WTC11 (cell line): Measurements from ENCODE around the gene PPIB. TPM values are rescaled to one million over a fixed set of nuclear protein-coding genes. Genes with fewer than 3 reads are reported as not detected.

Experiments
- ATAC-seq: fragments of 200-7000 bp; cut with Tn5 transposase; 2 replicates; pipeline ENCODE4 v1.10.0; 2021; ENCODE audit warnings: mild to moderate bottlenecking, moderate library complexity
- CTCF ChIA-PET: fragments of 300-600 bp; sonication (Branson Sonifier 250); formaldehyde crosslinking; loops from one replicate; lab custom pipeline; 2021; ENCODE audit warnings: antibody characterized with exemption; lab: Charles Lee
- POLR2A ChIA-PET: fragments of 350-600 bp; sonication (Branson Sonifier 250); formaldehyde crosslinking; loops from one replicate; lab custom pipeline; 2021; ENCODE audit warnings: antibody characterized with exemption; lab: Charles Lee
- DNase-seq: peaks from one replicate; pipeline ENCODE4 v3.0.0; 2021; ENCODE audit warnings: low spot score
- H3K27ac Mint-ChIP-seq: 2 replicates; pipeline ENCODE4 v1.8.0; 2021; ENCODE audit warnings: mixed read lengths
- H3K27me3 Mint-ChIP-seq: 2 replicates; pipeline ENCODE4 v1.8.0; 2021; ENCODE audit warnings: low read depth, mild to moderate bottlenecking, moderate library complexity, mixed read lengths
- H3K36me3 Mint-ChIP-seq: 2 replicates; pipeline ENCODE4 v1.8.0; 2021; ENCODE audit warnings: mixed read lengths
- H3K4me1 Mint-ChIP-seq: 2 replicates; pipeline ENCODE4 v1.8.0; 2022; ENCODE audit warnings: mixed read lengths
- H3K4me3 Mint-ChIP-seq: 2 replicates; pipeline ENCODE4 v1.8.0; 2021; ENCODE audit warnings: mild to moderate bottlenecking, moderate library complexity, mixed read lengths
- H3K9me3 Mint-ChIP-seq: 2 replicates; pipeline ENCODE4 v1.8.0; 2021; ENCODE audit warnings: mixed read lengths
- GABPB1 ChIP-seq: sonication (generic); formaldehyde crosslinking; IDR thresholded peaks from 2 replicates; pipeline ENCODE4 v1.8.1; 2023; ENCODE audit warnings: mild to moderate bottlenecking, missing genetic modification reagents
- GRHL2 ChIP-seq: fragments of 250-450 bp; sonication (Bioruptor Pico); IDR thresholded peaks from 2 replicates; pipeline ENCODE4 v1.8.0; 2022; ENCODE audit warnings: mild to moderate bottlenecking, moderate library complexity; ENCODE audit not compliant: insufficient replicate concordance, severe bottlenecking
- IRF2 ChIP-seq: sonication (generic); formaldehyde crosslinking; IDR thresholded peaks from 2 replicates; pipeline ENCODE4 v1.8.0; 2022; ENCODE audit warnings: low read depth, missing genetic modification reagents, borderline replicate concordance
- MXD4 ChIP-seq: fragments of 250-450 bp; sonication (Bioruptor Pico); IDR thresholded peaks from 2 replicates; pipeline ENCODE4 v1.8.0; 2021; ENCODE audit warnings: mild to moderate bottlenecking, moderate library complexity, borderline replicate concordance
- NFATC4 ChIP-seq: fragments of 250-450 bp; sonication (Bioruptor Pico); IDR thresholded peaks from 2 replicates; pipeline ENCODE4 v1.9.0; 2021; ENCODE audit warnings: mild to moderate bottlenecking
- NFYB ChIP-seq: sonication (generic); formaldehyde crosslinking; conservative IDR thresholded peaks from 2 replicates; pipeline ENCODE4 v1.8.0; 2022; ENCODE audit warnings: low read depth, missing genetic modification reagents
- NR2C2 ChIP-seq: sonication (generic); formaldehyde crosslinking; IDR thresholded peaks from 2 replicates; pipeline ENCODE4 v1.8.0; 2022; ENCODE audit warnings: mild to moderate bottlenecking, missing genetic modification reagents
- NR3C1 ChIP-seq: sonication (generic); formaldehyde crosslinking; conservative IDR thresholded peaks from 2 replicates; pipeline ENCODE4 v1.8.1; 2023; ENCODE audit warnings: low read depth, mild to moderate bottlenecking, missing genetic modification reagents
- PRRX2 ChIP-seq: fragments of 250-450 bp; sonication (Bioruptor Pico); IDR thresholded peaks from 2 replicates; pipeline ENCODE4 v1.8.0; 2021; ENCODE audit warnings: mild to moderate bottlenecking
- SMAD3 ChIP-seq: sonication (generic); formaldehyde crosslinking; IDR thresholded peaks from 2 replicates; pipeline ENCODE4 v1.8.0; 2022; ENCODE audit warnings: missing genetic modification reagents, mild to moderate bottlenecking, borderline replicate concordance
- SP1 ChIP-seq: sonication (generic); formaldehyde crosslinking; conservative IDR thresholded peaks from 2 replicates; pipeline ENCODE4 v1.8.1; 2022; ENCODE audit warnings: missing genetic modification reagents
- TCF7 ChIP-seq: sonication (generic); formaldehyde crosslinking; IDR thresholded peaks from 2 replicates; pipeline ENCODE4 v1.8.0; 2022; ENCODE audit warnings: mild to moderate bottlenecking, low read depth, missing genetic modification reagents, moderate library complexity
- TEAD1 ChIP-seq: sonication (generic); formaldehyde crosslinking; IDR thresholded peaks from 2 replicates; pipeline ENCODE4 v1.8.0; 2022; ENCODE audit warnings: mild to moderate bottlenecking, missing genetic modification reagents
- ZNF263 ChIP-seq: sonication (generic); formaldehyde crosslinking; IDR thresholded peaks from 2 replicates; pipeline ENCODE4 v1.8.1; 2022; ENCODE audit warnings: low read depth, mild to moderate bottlenecking, moderate library complexity, missing genetic modification reagents
- ZNF671 ChIP-seq: fragments of 250-450 bp; sonication (Bioruptor Pico); IDR thresholded peaks from 2 replicates; pipeline ENCODE4 v1.8.0; 2021; ENCODE audit warnings: mild to moderate bottlenecking
- total RNA-seq: library from RNA; stranded (reverse); gene quantifications from 3 replicates; pipeline ENCODE4 v1.2.3, GENCODE V29; 2021
- TF ChIP-seq, protein P1 (sequence below): sonication (generic); formaldehyde crosslinking; IDR thresholded peaks from 2 replicates; pipeline ENCODE4 v1.8.0; 2022; ENCODE audit warnings: mild to moderate bottlenecking, missing genetic modification reagents
- TF ChIP-seq, protein P2 (sequence below): sonication (generic); formaldehyde crosslinking; conservative IDR thresholded peaks from 2 replicates; pipeline ENCODE4 v1.8.1; 2022; ENCODE audit warnings: mild to moderate bottlenecking, missing genetic modification reagents
- TF ChIP-seq, protein P3 (sequence below): fragments of 250-450 bp; sonication (Bioruptor Pico); IDR thresholded peaks from 2 replicates; pipeline ENCODE4 v1.9.0; 2021; ENCODE audit warnings: mild to moderate bottlenecking
- TF ChIP-seq, protein P4 (sequence below): sonication (generic); formaldehyde crosslinking; IDR thresholded peaks from 2 replicates; pipeline ENCODE4 v1.8.0; 2022; ENCODE audit warnings: mild to moderate bottlenecking, missing genetic modification reagents
- TF ChIP-seq, protein P5 (sequence below): sonication (generic); formaldehyde crosslinking; IDR thresholded peaks from 2 replicates; pipeline ENCODE4 v1.8.0; 2022; ENCODE audit warnings: mild to moderate bottlenecking, missing genetic modification reagents
- TF ChIP-seq, protein P6 (sequence below): sonication (generic); formaldehyde crosslinking; IDR thresholded peaks from 2 replicates; pipeline ENCODE4 v1.8.1; 2022; ENCODE audit warnings: low read depth, missing genetic modification reagents, borderline replicate concordance

PPIB gene
- total RNA-seq, 1 experiment from 2014 or later: 485 TPM

DNA sequence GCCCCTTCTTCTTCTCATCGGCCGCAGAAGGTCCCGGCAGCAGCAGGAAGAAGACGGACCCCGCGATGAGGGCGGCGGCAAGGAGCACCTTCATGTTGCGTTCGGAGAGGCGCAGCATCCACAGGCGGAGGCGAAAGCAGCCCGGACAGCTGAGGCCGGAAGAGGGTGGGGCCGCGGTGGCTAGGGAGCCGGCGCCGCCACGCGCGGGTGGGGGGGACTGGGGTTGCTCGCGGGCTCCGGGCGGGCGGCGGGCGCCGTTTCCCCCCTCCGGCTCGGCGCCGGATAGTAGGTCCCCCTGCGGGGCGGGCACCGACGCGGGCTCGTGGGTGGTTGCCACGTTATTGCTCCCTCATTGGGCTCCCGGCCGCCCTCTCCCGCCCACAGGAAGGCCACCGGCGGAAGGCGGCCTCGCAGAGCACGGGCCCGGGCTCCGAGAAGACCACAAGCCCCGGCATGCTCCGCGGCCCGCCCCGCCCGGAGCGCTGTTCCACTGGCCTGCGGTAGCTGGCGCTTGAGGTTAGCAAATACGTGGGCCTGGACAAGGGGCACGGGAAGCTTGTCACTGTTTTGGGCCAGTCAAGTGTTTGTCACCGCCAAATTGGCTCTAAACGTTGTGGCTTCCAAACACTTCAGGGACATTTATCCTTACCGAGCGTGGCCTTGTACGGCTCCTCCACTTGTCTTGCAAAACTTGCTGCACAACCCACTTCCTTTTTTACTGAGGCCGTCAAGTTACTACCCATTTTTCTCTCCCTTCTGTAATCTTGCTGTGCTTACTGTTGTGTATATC lies at the start of gene PPIB (continued):
- TF ChIP-seq, protein P1, sequence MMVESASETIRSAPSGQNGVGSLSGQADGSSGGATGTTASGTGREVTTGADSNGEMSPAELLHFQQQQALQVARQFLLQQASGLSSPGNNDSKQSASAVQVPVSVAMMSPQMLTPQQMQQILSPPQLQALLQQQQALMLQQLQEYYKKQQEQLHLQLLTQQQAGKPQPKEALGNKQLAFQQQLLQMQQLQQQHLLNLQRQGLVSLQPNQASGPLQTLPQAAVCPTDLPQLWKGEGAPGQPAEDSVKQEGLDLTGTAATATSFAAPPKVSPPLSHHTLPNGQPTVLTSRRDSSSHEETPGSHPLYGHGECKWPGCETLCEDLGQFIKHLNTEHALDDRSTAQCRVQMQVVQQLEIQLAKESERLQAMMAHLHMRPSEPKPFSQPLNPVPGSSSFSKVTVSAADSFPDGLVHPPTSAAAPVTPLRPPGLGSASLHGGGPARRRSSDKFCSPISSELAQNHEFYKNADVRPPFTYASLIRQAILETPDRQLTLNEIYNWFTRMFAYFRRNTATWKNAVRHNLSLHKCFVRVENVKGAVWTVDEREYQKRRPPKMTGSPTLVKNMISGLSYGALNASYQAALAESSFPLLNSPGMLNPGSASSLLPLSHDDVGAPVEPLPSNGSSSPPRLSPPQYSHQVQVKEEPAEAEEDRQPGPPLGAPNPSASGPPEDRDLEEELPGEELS (CRISPR knock-in tag): 0 out of 2 replicates have a peak, but pooled peaks have one; percentile 61
- TF ChIP-seq SP1 (CRISPR knock-in tag) (peak; percentile 91), IRF2 (no peak), GABPB1 (CRISPR knock-in tag) (peak; percentile 24)
- TF ChIP-seq, all 79 proteins: peak for 14

DNA sequence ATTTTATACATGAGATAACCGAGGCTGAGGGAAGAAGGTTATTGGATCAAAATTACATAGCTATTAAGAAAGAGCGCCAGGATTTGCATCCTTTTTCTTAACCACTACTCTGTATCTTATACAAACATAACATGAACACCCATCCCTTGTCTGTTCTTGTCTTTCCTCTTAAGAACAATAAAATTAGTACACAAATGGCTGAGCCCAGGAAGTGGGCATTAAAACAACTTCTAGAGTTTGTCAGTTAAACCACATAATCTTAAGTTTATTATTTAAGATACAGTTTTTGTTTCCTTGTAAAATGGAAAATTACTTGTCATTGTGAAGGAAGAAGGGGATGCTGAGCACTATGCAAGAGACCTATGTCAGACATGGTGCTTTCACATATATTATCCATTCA lies 48.9 kb upstream of the PPIB start:
- H3K4me3 Mint-ChIP-seq: no peak overlapping the region
- no peak overlapping the region for H3K27ac Mint-ChIP-seq
- TF ChIP-seq GRHL2 (CRISPR knock-in tag) (no peak), PRRX2 (CRISPR knock-in tag) (no peak), ZNF671 (CRISPR knock-in tag) (no peak), NR3C1 (CRISPR knock-in tag) (no peak), TEAD1 (CRISPR knock-in tag) (no peak), TCF7 (CRISPR knock-in tag) (no peak), NFYB (CRISPR knock-in tag) (no peak)
- TF ChIP-seq, protein P2, sequence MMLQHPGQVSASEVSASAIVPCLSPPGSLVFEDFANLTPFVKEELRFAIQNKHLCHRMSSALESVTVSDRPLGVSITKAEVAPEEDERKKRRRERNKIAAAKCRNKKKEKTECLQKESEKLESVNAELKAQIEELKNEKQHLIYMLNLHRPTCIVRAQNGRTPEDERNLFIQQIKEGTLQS (CRISPR knock-in tag): no peak
- TF ChIP-seq, protein P3, sequence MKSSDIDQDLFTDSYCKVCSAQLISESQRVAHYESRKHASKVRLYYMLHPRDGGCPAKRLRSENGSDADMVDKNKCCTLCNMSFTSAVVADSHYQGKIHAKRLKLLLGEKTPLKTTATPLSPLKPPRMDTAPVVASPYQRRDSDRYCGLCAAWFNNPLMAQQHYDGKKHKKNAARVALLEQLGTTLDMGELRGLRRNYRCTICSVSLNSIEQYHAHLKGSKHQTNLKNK (CRISPR knock-in tag): no peak
- TF ChIP-seq, protein P4, sequence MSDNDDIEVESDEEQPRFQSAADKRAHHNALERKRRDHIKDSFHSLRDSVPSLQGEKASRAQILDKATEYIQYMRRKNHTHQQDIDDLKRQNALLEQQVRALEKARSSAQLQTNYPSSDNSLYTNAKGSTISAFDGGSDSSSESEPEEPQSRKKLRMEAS (CRISPR knock-in tag): no peak
- H3K27me3 Mint-ChIP-seq: no peaks in the 10 kb centered on the region
- ATAC-seq (no peak), DNase-seq (no peak)
- CTCF ChIA-PET: no interaction called here
- peaks cover 8% of the 10 kb centered on the region for H3K36me3 Mint-ChIP-seq
- 0 out of 2 replicates have a peak, but pooled peaks cover 4% of the 10 kb centered on the region for H3K4me1 Mint-ChIP-seq
- POLR2A ChIA-PET: no interaction called here
- no peaks in the 10 kb centered on the region for H3K9me3 Mint-ChIP-seq

DNA sequence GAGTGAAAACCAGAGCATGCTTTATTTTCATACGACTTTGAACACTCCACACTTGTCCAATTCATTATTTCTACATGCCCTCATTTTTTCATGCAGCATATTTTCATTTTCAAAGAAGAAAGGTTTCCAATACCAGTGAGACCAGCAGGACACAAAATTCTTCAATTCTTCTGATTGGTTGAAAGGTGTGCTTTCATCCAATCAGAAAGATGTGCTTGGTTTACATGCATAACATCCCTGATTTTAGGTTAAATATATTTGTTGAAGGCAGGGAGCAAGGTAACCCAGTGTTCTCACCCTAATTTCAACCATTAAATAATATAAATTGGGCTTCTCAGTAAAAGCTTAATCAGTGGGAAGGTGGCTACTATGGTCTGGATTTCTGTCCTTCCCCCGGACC lies 47.5 kb upstream of the PPIB start:
- CTCF ChIA-PET: interaction anchor here (1.0 kb wide), 2 partner anchors 15 to 177 kb away, joined by 3 read pairs; partner anchors contain the start of gene TRIP4
- POLR2A ChIA-PET: no interaction called here

DNA sequence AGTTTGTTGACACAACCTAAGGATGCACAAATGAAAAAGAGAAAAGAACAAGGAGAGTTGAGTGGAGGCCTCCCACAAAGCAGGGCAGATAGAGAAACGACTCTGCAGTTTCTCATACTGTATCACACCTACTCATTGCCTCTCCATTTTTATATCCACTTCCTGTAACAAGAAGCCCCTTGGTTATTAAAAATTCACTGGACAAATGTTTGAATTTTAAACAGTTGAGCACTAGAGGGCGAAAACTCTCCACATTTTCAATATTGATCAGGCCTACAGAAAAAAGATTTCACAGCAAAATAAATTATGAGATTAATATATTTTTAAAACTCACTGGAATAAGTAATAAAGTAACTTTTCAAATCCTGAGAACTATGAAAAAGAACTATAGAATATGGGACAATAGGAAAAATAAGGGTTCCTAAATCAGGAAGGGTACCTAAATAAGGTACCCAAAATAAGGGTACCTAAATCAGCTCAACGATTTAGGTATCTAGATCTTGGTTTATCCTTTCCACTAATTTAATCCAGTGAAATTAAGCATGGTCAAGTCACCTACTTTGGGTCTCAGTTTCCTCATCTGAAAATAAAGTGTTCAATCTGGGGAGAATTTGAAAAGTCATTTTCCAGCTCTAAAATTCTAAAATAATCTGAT lies 47.0 kb upstream of the PPIB start:
- TF ChIP-seq, protein P5, sequence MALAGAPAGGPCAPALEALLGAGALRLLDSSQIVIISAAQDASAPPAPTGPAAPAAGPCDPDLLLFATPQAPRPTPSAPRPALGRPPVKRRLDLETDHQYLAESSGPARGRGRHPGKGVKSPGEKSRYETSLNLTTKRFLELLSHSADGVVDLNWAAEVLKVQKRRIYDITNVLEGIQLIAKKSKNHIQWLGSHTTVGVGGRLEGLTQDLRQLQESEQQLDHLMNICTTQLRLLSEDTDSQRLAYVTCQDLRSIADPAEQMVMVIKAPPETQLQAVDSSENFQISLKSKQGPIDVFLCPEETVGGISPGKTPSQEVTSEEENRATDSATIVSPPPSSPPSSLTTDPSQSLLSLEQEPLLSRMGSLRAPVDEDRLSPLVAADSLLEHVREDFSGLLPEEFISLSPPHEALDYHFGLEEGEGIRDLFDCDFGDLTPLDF (CRISPR knock-in tag): no peak
- no peak for TF ChIP-seq NR3C1 (CRISPR knock-in tag)
- no peak for TF ChIP-seq ZNF263 (CRISPR knock-in tag)
- no peak for TF ChIP-seq NFATC4 (CRISPR knock-in tag)
- no peak for TF ChIP-seq SMAD3
- TF ChIP-seq, protein P6, sequence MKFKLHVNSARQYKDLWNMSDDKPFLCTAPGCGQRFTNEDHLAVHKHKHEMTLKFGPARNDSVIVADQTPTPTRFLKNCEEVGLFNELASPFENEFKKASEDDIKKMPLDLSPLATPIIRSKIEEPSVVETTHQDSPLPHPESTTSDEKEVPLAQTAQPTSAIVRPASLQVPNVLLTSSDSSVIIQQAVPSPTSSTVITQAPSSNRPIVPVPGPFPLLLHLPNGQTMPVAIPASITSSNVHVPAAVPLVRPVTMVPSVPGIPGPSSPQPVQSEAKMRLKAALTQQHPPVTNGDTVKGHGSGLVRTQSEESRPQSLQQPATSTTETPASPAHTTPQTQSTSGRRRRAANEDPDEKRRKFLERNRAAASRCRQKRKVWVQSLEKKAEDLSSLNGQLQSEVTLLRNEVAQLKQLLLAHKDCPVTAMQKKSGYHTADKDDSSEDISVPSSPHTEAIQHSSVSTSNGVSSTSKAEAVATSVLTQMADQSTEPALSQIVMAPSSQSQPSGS (CRISPR knock-in tag): no peak
- TF ChIP-seq NR2C2 (CRISPR knock-in tag): no peak
- TF ChIP-seq MXD4 (CRISPR knock-in tag): no peak
- no peak overlapping the region for H3K4me3 Mint-ChIP-seq
- no peak for ATAC-seq
- ChIA-PET CTCF (interaction anchor here (0.6 to 1.0 kb wide), 3 partner anchors 15 to 794 kb away, joined by 3 read pairs; partner anchors contain the start of gene TRIP4), POLR2A (no interaction called here)
- no peak overlapping the region for H3K27ac Mint-ChIP-seq
- no peaks in the 10 kb centered on the region for H3K27me3 Mint-ChIP-seq
- DNase-seq: no peak
- H3K4me1 Mint-ChIP-seq: 0 out of 2 replicates have a peak, but pooled peaks cover 4% of the 10 kb centered on the region
- no peaks in the 10 kb centered on the region for H3K9me3 Mint-ChIP-seq
- H3K36me3 Mint-ChIP-seq: peaks cover 5% of the 10 kb centered on the region; the same call in 1 of the 2 replicates

More for the DNA sequence above, 47.5 kb upstream of the PPIB start:
- Mint-ChIP-seq H3K27me3 (no peaks in the 10 kb centered on the region), H3K4me1 (0 out of 2 replicates have a peak, but pooled peaks cover 4% of the 10 kb centered on the region), H3K36me3 (peaks cover 5% of the 10 kb centered on the region; the same call in 1 of the 2 replicates), H3K27ac (no peak overlapping the region), H3K9me3 (no peaks in the 10 kb centered on the region), H3K4me3 (no peak overlapping the region)
- TF ChIP-seq NFYB (CRISPR knock-in tag): peak; percentile 53; the same call in 1 of the 2 replicates
- no peak for TF ChIP-seq GABPB1 (CRISPR knock-in tag)
- ATAC-seq (no peak; the same call in 1 of the 2 replicates), DNase-seq (no peak)
